NB4 (cell line): ENCODE results near the gene STARD10.

Experiments used
- POLR2A ChIP-seq: IDR thresholded peaks from 2 replicates; pipeline ENCODE4 v1.6.1; 2011; ENCODE audit warnings: mild to moderate bottlenecking; ENCODE audit not compliant: insufficient read length; ENCODE audit errors: extremely low read depth
- TF ChIP-seq, protein P1 (sequence below): IDR thresholded peaks from one replicate; pipeline ENCODE4 v1.5.1; 2012; ENCODE audit warnings: low read depth, low read length

- no peak for TF ChIP-seq POLR2A
- TF ChIP-seq, protein P1, sequence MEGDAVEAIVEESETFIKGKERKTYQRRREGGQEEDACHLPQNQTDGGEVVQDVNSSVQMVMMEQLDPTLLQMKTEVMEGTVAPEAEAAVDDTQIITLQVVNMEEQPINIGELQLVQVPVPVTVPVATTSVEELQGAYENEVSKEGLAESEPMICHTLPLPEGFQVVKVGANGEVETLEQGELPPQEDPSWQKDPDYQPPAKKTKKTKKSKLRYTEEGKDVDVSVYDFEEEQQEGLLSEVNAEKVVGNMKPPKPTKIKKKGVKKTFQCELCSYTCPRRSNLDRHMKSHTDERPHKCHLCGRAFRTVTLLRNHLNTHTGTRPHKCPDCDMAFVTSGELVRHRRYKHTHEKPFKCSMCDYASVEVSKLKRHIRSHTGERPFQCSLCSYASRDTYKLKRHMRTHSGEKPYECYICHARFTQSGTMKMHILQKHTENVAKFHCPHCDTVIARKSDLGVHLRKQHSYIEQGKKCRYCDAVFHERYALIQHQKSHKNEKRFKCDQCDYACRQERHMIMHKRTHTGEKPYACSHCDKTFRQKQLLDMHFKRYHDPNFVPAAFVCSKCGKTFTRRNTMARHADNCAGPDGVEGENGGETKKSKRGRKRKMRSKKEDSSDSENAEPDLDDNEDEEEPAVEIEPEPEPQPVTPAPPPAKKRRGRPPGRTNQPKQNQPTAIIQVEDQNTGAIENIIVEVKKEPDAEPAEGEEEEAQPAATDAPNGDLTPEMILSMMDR = no peak
Observed at GRCh38 chr11:72821221-72821919, 27.5 kb upstream of the STARD10 start.
